HepG2 (cell line): ENCODE results near the gene SHANK3. TPM values are rescaled to one million over a fixed set of nuclear protein-coding genes. Genes with fewer than 3 reads are reported as not detected.

ENCODE experiments used
- ATAC-seq: fragments of 200-7000 bp; cut with Tn5 transposase; 3 replicates; pipeline ENCODE4 v1.9.1; 2020; ENCODE audit warnings: mild to moderate bottlenecking, moderate library complexity
- BruUV-seq: library from RNA; stranded (reverse); fragments of 400-500 nt; replicated peaks from 2 replicates; lab custom pipeline; 2021; lab: Mats Ljungman, UMichigan
- CTCF ChIA-PET: fragments of 300-600 bp; formaldehyde crosslinking; extraction: SDS; loops from one replicate; lab custom pipeline; 2021; ENCODE audit warnings: low total read pairs, inconsistent platforms, low intra/inter-chr PET ratio; lab: Yijun Ruan, JAX
- POLR2A ChIA-PET: fragments of 350-600 bp; sonication (Branson Sonifier 250); formaldehyde crosslinking; loops from one replicate; lab custom pipeline; 2020; ENCODE audit warnings: antibody characterized with exemption, inconsistent platforms; lab: Yijun Ruan, JAX
- DNase-seq: peaks from one replicate; pipeline ENCODE4 v3.0.0-alpha.2; 2015; ENCODE audit warnings: low spot score
- FAIRE-seq: peaks from 3 replicates; lab custom pipeline; 2011; peaks lifted over from hg19 to GRCh38; lab: Jason Lieb, UNC
- H2AFZ ChIP-seq: one replicate; pipeline ENCODE4 v1.6.1; 2011; ENCODE audit warnings: low read length, inconsistent platforms
- H3K27ac ChIP-seq: fragments of 300-600 bp; 3 replicates; pipeline ENCODE4 v1.8.0; 2011; ENCODE audit warnings: mixed run types, mild to moderate bottlenecking, mixed read lengths, low read length, inconsistent platforms; ENCODE audit not compliant: insufficient read depth; ENCODE audit errors: extremely low read length
- H3K27me3 ChIP-seq, 2 experiments: fragments of 200-600 bp in 1 of 2; 2 replicates in 1 of 2; 3 replicates in 1 of 2; pipeline versions ENCODE4 v1.6.0 to v1.8.0; 2011; ENCODE audit warnings: low read length in 2 of 2, mild to moderate bottlenecking in 2 of 2, moderate library complexity in 2 of 2, inconsistent platforms in 1 of 2; ENCODE audit not compliant: insufficient read depth in 2 of 2, control insufficient read depth in 1 of 2
- H3K36me3 ChIP-seq, 2 experiments: fragments of 200-600 bp in 1 of 2; replicated peaks in 1 of 2; 2 replicates in 1 of 2; 3 replicates in 1 of 2; pipeline versions ENCODE4 v1.5.1 to v1.8.0; 2011; ENCODE audit warnings: low read length in 2 of 2, inconsistent platforms in 1 of 2; ENCODE audit not compliant: insufficient read depth in 2 of 2, control insufficient read depth in 1 of 2
- H3K4me1 ChIP-seq: 2 replicates; pipeline ENCODE4 v1.5.1; 2012; ENCODE audit warnings: low read length, inconsistent platforms; ENCODE audit not compliant: insufficient read depth
- H3K4me2 ChIP-seq: 2 replicates; pipeline ENCODE4 v1.6.0; 2011; ENCODE audit warnings: low read depth, low read length, inconsistent platforms
- H3K4me3 ChIP-seq, 3 experiments: fragments of 200-600 bp in 1 of 3; sonication (generic), shearing (Covaris generic) in 1 of 3; replicated peaks in 1 of 3; 2 replicates each; pipeline ENCODE4 v1.5.1; 2011 to 2016; ENCODE audit warnings: low read length in 3 of 3, inconsistent platforms in 2 of 3, low read depth in 2 of 3, mild to moderate bottlenecking in 2 of 3, control low read depth in 1 of 3, mixed read lengths in 1 of 3; ENCODE audit not compliant: insufficient read depth in 1 of 3
- H3K79me2 ChIP-seq: one replicate; pipeline ENCODE4 v1.6.1; 2011; ENCODE audit warnings: low read length, inconsistent platforms; ENCODE audit not compliant: insufficient read depth
- H3K9ac ChIP-seq: 2 replicates; pipeline ENCODE4 v1.6.0; 2011; ENCODE audit warnings: mild to moderate bottlenecking, low read depth, low read length, inconsistent platforms; ENCODE audit not compliant: insufficient read depth
- H3K9me3 ChIP-seq: 2 replicates; pipeline ENCODE4 v1.5.1; 2012; ENCODE audit warnings: mild to moderate bottlenecking, low read length
- H4K20me1 ChIP-seq: 2 replicates; pipeline ENCODE4 v1.6.0; 2011; ENCODE audit warnings: inconsistent platforms, mild to moderate bottlenecking, low read length, moderate library complexity; ENCODE audit not compliant: insufficient read depth
- ATF4 ChIP-seq, 2 experiments: fragments of 450-650 bp in 1 of 2; sonication (generic) in 1 of 2; formaldehyde crosslinking; IDR thresholded peaks; 2 replicates each; pipeline versions ENCODE4 v1.5.0 to v1.8.0; 2020 to 2022; ENCODE audit warnings: mild to moderate bottlenecking in 1 of 2, missing genetic modification reagents in 1 of 2
- BRCA1 ChIP-seq: sonication (generic); formaldehyde crosslinking; IDR thresholded peaks from 2 replicates; pipeline ENCODE4 v1.4.0; 2020; ENCODE audit warnings: missing genetic modification reagents
- ELF3 ChIP-seq: IDR thresholded peaks from 2 replicates; pipeline ENCODE4 v1.6.1; 2016; ENCODE audit warnings: missing genetic modification reagents, missing compliant biosample characterization
- ERF ChIP-seq: IDR thresholded peaks from 2 replicates; pipeline ENCODE4 v1.6.1; 2018; ENCODE audit warnings: missing biosample characterization, missing genetic modification reagents
- JUNB ChIP-seq: sonication (generic); formaldehyde crosslinking; IDR thresholded peaks from 2 replicates; pipeline ENCODE4 v1.8.0; 2022; ENCODE audit warnings: missing genetic modification reagents, mild to moderate bottlenecking, borderline replicate concordance
- JUND ChIP-seq: sonication (generic); formaldehyde crosslinking; IDR thresholded peaks from 2 replicates; pipeline ENCODE4 v1.8.0; 2022; ENCODE audit warnings: mild to moderate bottlenecking, missing genetic modification reagents
- MAZ ChIP-seq, 2 experiments: sonication (generic) in 1 of 2; formaldehyde crosslinking in 1 of 2; IDR thresholded peaks; 2 replicates each; pipeline versions ENCODE4 v1.5.0 to v1.6.1; 2012 to 2020; ENCODE audit warnings: low read depth in 2 of 2, mild to moderate bottlenecking in 2 of 2, borderline replicate concordance in 1 of 2, improper control_type of control experiment in 1 of 2, low read length in 1 of 2, missing genetic modification reagents in 1 of 2, moderate library complexity in 1 of 2
- MTERF4 ChIP-seq: sonication (generic); formaldehyde crosslinking; IDR thresholded peaks from 2 replicates; pipeline ENCODE4 v1.8.0; 2023; ENCODE audit warnings: mild to moderate bottlenecking, missing genetic modification reagents
- TBP ChIP-seq: sonication (generic); formaldehyde crosslinking; IDR thresholded peaks from 2 replicates; pipeline ENCODE4 v1.5.0; 2020; ENCODE audit warnings: missing genetic modification reagents
- TCF7L2 ChIP-seq: IDR thresholded peaks from 2 replicates; pipeline ENCODE4 v1.6.1; 2011; ENCODE audit warnings: mild to moderate bottlenecking, low read depth, low read length, moderate library complexity
- THAP9 ChIP-seq: sonication (generic); formaldehyde crosslinking; IDR thresholded peaks from 2 replicates; pipeline ENCODE4; 2020; ENCODE audit warnings: missing genetic modification reagents, mild to moderate bottlenecking, borderline replicate concordance
- ZKSCAN8 ChIP-seq: IDR thresholded peaks from 2 replicates; pipeline ENCODE4 v1.6.1; 2016; ENCODE audit warnings: borderline replicate concordance, missing genetic modification reagents, missing compliant biosample characterization
- ZNF382 ChIP-seq: sonication (generic); formaldehyde crosslinking; IDR thresholded peaks from 2 replicates; pipeline ENCODE4 v1.5.0; 2020; ENCODE audit warnings: missing genetic modification reagents, mild to moderate bottlenecking, borderline replicate concordance
- ZNF460 ChIP-seq: sonication (generic); formaldehyde crosslinking; IDR thresholded peaks from 2 replicates; pipeline ENCODE4 v1.5.1; 2020; ENCODE audit warnings: missing genetic modification reagents, mild to moderate bottlenecking, borderline replicate concordance
- ZNF616 ChIP-seq: sonication (generic); formaldehyde crosslinking; IDR thresholded peaks from 2 replicates; pipeline ENCODE4 v1.5.0; 2020; ENCODE audit warnings: low read depth, mild to moderate bottlenecking, missing genetic modification reagents
- WGBS: methylation state at CpG from one replicate; pipeline ENCODE4 v1.1.6; 2017; ENCODE audit warnings: low lambda C conversion rate; 5-methylcytosine and 5-hydroxymethylcytosine counted together
- in situ Hi-C: cut with HindIII; loops from 2 replicates; pipeline ENCODE4 v1.10.0; 2017; ENCODE audit warnings: low pct_unique_long_range_greater_than_20kb; ENCODE audit not compliant: extremely low pct_ligation_motif_present
- intact Hi-C: fragments of 100-400 bp; cut with micrococcal nuclease; formaldehyde crosslinking; loops from one replicate; pipeline ENCODE4 v1.10.0; 2022; ENCODE audit not compliant: unreplicated experiment
- polyA plus RNA-seq, 8 experiments: library from polyadenylated mRNA; depleted of rRNA in 3 of 8; stranded (reverse) in 7 of 8; unstranded in 1 of 8; fragments of >200 nt; fragmentation: Illumina TruSeq in 4 of 8; extraction: Trizol in 4 of 8; gene quantifications; 2 replicates each; pipeline versions ENCODE4 v1.2.1 to v1.2.3, GENCODE V29; 2011 to 2016; ENCODE audit warnings: low read depth in 4 of 8, missing spikeins in 1 of 8, mixed read lengths in 1 of 8; ENCODE audit not compliant: insufficient read depth in 1 of 8
- total RNA-seq, 5 experiments: library from RNA; depleted of rRNA; stranded (reverse); fragments of >200 nt; fragmentation: Illumina TruSeq; extraction: Trizol; gene quantifications; 2 replicates each; pipeline ENCODE4 v1.2.3, GENCODE V29; 2016; ENCODE audit warnings: low read depth in 1 of 5

Gene SHANK3
- total and polyA plus RNA-seq, 2 of the 13 experiments (the other 11 are each of a cell fraction or from before 2014, with no cell fraction given), result 2.9 to 4.6 TPM

- BruUV-seq, result no TSS peak
- Histone ChIP-seq H3K9ac (no peak overlapping the region), H3K4me1 (peaks cover 31% of the 10 kb centered on the region), H3K4me3 (no peak overlapping the region), H3K27me3 (no peaks in the 10 kb centered on the region; a peak in 1 of 5 replicates), H3K4me2 (no peak overlapping the region), H4K20me1 (no peaks in the 10 kb centered on the region), H3K79me2 (no peaks in the 10 kb centered on the region), H3K9me3 (peaks cover 6% of the 10 kb centered on the region), H3K27ac (no peak overlapping the region), H2AFZ (no peak overlapping the region), H3K36me3 (no peaks in the 10 kb centered on the region)
- DNase-seq (no peak), FAIRE-seq (no peak), ATAC-seq (no peak)
- ChIA-PET POLR2A (no interaction called here), CTCF (no interaction called here)
- intact Hi-C loops (no loop called here), in situ Hi-C loops (no loop called here)
- WGBS, result 79% methylated on average over 10 of the region's 10 CpGs
- TF ChIP-seq ZNF460 (CRISPR knock-in tag), result no peak
- TF ChIP-seq JUND (CRISPR knock-in tag), result no peak
- TF ChIP-seq ELF3 (CRISPR knock-in tag), result no peak
- TF ChIP-seq ATF4 (CRISPR knock-in tag; IDR thresholded peaks at IDR 0.05), result no peak
- TF ChIP-seq JUNB (CRISPR knock-in tag), result no peak
- TF ChIP-seq TBP, result no peak
- TF ChIP-seq ERF, result no peak
- TF ChIP-seq MTERF4 (CRISPR knock-in tag), result no peak
- no peak for TF ChIP-seq BRCA1
- TF ChIP-seq ZKSCAN8, result no peak
- no peak for TF ChIP-seq MAZ (IDR thresholded peaks at IDR 0.05; ENCODE audit: borderline replicate concordance, low read depth, low read length)
- no peak for TF ChIP-seq MAZ (CRISPR knock-in tag; IDR thresholded peaks at IDR 0.05; ENCODE audit: low read depth)
- no peak for TF ChIP-seq THAP9 (CRISPR knock-in tag)
- TF ChIP-seq ZNF382 (CRISPR knock-in tag), result no peak
- no peak for TF ChIP-seq ZNF616 (CRISPR knock-in tag)
- no peak for TF ChIP-seq TCF7L2
Measured at GRCh38 chr22:50653256-50653655, 19.4 kb upstream of the SHANK3 start.
